ENCODE measurements around the gene NMT1.

Gene NMT1

DNA sequence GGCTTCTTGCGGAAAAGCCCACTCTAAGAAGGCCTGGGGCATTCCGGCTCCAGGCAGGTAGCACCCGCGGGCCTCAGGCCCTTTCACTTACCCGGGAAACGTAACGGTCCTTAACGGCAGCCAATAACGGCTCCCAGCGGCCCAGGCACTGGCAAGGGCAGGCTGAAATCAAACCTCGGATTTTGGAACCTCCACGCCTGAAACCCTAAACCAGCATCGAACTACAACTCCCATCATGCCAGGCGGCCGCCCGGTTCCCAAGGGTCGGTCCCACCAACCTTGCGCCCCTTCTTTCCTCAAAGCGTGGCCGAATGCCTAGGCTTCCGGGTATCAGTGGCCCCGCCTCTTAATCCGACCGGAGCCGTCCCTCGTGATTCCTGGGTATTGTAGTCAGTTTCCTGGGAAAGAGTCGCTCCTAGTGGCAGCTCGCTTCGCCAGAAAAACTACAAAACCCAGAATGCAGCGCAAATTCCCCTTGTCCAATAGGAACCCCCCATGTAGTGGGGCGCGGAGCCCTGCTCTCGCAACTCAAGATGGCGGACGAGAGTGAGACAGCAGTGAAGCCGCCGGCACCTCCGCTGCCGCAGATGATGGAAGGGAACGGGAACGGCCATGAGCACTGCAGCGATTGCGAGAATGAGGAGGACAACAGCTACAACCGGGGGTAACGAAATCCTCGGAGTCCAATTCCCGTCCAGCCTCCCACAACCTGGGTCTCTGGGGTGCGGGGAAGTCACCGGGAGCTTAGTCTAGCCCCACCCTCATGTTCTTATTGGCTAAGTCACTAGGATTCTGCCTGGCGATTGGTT, at the start of gene NMT1:
Gene NMT1 (plus strand): TSS at position 521 of the 809 bp plus-strand sequence. CDS start 13 bp downstream, at position 534.
- H3K4me3 ChIP-seq (ENCODE audit: low read depth, low read length), result peak within 1 kb of the TSS; percentile 81
- TF ChIP-seq, protein P1, sequence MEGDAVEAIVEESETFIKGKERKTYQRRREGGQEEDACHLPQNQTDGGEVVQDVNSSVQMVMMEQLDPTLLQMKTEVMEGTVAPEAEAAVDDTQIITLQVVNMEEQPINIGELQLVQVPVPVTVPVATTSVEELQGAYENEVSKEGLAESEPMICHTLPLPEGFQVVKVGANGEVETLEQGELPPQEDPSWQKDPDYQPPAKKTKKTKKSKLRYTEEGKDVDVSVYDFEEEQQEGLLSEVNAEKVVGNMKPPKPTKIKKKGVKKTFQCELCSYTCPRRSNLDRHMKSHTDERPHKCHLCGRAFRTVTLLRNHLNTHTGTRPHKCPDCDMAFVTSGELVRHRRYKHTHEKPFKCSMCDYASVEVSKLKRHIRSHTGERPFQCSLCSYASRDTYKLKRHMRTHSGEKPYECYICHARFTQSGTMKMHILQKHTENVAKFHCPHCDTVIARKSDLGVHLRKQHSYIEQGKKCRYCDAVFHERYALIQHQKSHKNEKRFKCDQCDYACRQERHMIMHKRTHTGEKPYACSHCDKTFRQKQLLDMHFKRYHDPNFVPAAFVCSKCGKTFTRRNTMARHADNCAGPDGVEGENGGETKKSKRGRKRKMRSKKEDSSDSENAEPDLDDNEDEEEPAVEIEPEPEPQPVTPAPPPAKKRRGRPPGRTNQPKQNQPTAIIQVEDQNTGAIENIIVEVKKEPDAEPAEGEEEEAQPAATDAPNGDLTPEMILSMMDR (IDR thresholded peaks at IDR 0.05; ENCODE audit: borderline replicate concordance, insufficient read depth, low read depth, low read length), result no peak

- TF ChIP-seq, protein P1 (IDR thresholded peaks at IDR 0.05; ENCODE audit: borderline replicate concordance, insufficient read depth, low read depth, low read length), result no peak
Observed at GRCh38 chr17:45011767-45012166, 49.4 kb upstream of the NMT1 start.

DNA sequence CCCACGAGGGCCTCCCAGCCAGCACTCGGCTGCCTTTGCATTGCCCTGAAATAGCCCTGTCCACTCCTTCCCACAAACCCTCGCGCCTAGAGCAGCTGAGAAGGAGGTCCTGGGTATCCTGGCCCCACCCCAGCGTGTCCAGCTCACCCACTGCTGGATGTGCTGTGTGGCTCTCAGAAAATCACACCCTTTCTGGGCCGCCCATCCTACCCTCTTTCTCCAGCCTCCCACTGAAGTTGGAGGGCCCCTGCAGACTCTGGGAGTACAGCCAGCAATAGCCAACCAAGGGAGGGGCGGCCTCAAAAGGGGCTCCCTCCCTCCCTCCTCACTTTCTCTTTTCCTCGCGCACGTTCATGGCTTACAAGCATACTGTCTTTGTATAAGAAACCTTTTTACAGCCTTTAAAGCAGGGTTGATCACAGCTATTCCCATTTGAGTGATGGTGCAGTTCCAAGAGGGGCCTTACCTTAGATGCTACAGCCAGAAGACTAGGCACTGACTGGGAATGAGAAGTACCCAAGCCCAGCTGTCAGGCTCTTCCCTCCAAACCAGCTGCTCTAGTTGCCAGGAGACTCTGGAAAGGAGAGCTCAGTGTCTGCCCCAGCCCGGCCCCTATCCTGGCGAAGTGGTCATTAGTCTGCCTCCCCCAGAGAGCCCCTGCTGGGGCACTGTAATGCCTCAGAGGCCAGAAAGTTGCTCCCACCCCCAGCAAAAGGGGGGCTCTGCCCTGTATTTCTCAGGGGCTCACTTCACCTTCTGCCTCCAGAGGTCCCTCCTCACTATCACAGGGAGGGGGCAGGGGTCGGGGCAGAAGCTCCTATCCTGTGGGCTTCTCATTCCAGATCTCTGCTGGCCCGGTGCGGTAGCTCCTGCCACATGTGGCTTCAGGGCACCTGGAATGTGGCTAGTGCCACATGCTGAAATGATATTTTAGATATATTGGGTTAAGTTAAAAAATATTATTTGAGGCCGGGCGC, 47.8 kb upstream of the NMT1 start:
- TF ChIP-seq, protein P1 (IDR thresholded peaks at IDR 0.05; ENCODE audit: borderline replicate concordance, insufficient read depth, low read depth, low read length), result no peak
- H3K4me3 ChIP-seq (ENCODE audit: low read depth, low read length), result no peak overlapping the region

More at GRCh38 chr17:45011767-45012166, 49.4 kb upstream of the NMT1 start:
- H3K4me3 ChIP-seq (ENCODE audit: low read depth, low read length), result no peak overlapping the region

DNA sequence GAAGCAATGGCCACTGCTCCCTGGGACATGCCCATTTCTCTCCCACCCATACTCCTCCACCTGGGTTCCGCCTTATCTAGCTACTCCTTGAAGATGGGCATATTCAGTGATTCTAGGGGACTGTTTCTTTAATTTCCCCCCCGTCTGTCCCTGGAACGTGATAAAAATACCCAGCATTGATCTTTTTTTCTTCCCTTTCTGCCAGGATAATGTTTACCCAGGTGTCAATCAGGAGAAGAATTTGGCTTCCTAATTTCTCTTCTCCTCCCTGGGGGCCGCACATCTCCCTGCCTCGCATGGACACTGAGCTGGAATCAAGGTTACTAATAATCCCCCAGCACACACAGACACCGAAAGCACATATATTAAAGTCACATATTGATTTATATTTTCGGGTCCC, 44.9 kb upstream of the NMT1 start:
- no peak overlapping the region for H3K4me3 ChIP-seq (ENCODE audit: low read depth, low read length)
- TF ChIP-seq, protein P1 (IDR thresholded peaks at IDR 0.05; ENCODE audit: borderline replicate concordance, insufficient read depth, low read depth, low read length), result no peak

DNA sequence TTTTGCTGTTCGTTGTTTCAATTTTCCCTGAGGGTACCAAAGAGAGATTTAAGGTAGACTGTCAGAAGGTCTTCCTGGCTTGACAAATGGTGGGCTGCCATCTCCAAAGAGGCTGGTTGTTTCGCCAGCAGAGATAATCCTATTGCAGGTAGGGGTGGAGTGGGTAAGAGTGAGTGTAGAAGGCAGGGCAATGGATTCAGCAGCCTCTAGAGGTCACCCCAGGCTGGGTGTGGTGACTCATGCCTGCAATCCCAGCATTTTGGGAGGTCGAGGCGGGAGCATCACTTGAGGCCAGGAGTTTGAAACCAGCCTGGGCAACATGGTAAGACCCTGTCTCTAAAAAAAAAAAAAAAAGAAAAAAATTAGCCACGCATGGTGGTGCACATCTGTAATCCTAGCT, 44.3 kb upstream of the NMT1 start:
- no peak overlapping the region for H3K4me3 ChIP-seq (ENCODE audit: low read depth, low read length)
- TF ChIP-seq, protein P1 (IDR thresholded peaks at IDR 0.05; ENCODE audit: borderline replicate concordance, insufficient read depth, low read depth, low read length), result peak; percentile 40; the same call in 1 of the 2 replicates

DNA sequence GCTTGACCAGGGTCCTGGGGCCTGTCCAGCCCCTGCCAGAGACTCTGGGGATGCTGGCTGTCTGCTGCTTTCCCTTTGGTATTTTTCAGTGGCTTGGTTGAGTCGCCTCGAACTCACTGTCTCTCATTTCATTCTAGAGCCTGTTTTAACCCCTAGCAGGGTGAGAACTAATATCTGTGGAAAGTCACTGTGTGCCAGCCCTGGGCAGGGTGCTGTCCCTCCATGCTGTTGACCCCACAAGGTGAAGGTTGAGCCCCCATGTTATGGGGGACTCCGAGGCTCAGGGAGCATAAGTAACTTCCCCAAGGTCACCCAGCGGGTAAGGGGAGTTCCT, 42.6 kb upstream of the NMT1 start:
- H3K4me3 ChIP-seq (ENCODE audit: low read depth, low read length), result no peak overlapping the region
- TF ChIP-seq, protein P1 (IDR thresholded peaks at IDR 0.05; ENCODE audit: borderline replicate concordance, insufficient read depth, low read depth, low read length), result no peak
